ENCODE results near the gene C1RL.
"Not testable (repeated sequence)": the region's sequence is repeated elsewhere in the genome, so short reads cannot be mapped to it uniquely, and the experiment has no call there.

Gene C1RL

DNA sequence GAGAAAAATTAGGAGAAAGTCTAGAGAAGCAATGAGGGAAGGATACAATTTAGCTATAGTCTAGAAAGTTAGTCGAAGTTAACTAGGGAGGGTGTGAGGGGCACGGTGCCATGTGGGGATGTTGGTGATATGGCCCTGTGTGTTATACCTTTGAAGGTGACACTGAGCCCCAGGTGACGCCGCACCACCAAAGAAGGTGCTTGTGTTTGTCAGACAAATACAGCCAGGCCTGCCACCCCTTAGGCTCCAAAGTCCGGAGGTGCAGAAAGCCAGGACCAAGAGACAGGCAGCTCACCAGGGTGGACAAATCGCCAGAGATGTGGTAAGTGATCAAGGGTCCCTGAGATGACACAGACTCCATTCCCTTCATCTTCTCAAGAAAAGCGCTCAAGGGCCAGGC lies 47.4 kb downstream of the C1RL start:
- DNase-seq (ENCODE audit: low spot score): no peak

DNA sequence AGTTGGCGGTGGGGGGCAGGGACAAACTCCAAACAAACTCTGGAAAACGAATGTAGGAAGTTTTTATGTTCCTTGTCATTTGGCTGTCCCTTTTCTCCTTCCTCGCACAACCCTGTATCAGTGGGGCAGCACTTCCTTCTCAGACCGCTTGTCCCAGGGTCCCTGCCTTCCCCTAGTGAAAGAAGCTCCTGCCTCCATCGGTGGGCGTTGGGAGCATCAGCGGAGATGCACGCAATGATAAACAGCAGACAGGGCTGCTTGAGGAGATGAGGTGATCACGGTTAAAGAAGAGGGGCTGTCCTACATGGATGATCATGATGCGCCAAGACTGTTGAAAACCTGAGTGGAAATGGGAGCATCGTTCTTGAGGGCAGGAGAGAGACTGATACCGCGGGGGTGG lies 47.9 kb downstream of the C1RL start:
- no peak for DNase-seq (ENCODE audit: low spot score)

DNA sequence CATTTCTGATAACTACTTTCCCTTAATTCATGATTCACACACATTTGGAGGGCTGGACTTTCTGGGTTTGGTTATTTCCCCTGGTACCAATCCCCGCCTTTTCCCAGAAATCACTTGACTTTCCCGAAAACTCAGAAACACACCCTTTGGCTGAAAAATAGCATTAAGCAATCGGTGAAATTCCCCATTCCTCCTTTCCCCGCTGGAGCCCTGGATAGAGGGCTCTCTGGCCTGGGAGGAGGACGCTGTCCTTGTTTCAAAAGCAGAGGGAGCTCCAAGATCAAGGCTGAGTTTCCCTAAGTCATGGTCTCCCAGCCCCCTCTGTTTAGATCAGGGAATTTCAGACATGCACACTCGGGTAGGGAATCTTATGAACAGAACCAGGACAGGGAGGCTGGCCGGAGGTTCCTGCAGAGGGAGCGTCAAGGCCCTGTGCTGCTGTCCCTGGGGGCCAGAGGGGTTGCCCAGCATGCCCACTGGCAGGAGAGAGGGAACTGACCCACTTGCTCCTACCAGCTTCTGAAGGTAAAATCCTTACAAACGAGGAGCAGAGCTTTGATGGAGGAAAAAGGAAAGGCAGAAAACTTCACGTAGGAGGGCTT lies 48.6 kb downstream of the C1RL start, which contains the start of gene C1S:
Gene C1S (plus strand): TSS at position 366 of the 602 bp plus-strand sequence. CDS start 1,195 bp downstream, outside the sequence.
- no peak for DNase-seq (ENCODE audit: low spot score)

DNA sequence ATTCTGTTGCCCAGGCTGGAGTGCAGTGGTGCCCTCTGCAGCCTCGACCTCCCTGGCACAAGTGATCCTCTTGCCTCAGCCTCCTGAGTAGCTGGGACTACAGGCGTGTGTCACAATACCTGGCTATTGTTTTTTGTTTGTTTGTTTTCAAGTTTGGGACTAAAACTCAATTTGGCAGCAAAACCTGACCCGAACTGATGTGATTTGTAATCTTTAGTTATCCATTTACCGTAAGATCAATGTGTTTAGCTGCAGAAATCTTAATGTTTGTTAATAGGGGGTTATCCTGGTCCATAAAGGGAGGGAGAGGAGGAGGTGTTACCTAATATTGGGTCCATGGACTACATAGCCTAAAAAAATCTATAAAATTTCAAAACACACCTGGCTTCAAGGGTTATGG lies 49.2 kb downstream of the C1RL start:
- no peak for DNase-seq (ENCODE audit: low spot score)

DNA sequence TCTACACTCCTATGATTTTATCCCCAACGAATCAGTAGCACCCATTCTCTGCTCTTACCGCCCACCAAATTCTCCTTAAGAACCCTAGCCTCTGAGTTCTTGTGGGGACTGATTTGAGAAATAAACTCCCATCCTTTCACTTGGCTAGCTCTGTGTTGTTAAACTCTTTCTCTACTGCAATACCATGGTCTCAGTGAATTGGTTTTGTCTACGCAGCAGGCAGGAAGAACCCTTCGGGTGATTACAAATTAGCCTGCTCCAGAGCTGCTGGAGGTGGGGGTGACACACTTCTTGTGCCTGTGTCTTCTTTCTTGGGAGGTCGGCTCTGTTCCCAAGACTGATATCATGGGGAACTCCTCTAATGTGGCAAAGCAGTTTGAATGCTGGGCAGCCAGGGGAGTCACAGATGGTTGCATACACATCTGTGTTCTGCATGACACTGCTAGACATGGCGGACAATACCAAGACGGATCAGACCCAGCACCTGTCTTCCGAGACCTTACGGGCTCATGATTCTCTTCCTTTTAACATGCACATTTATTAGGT lies 50.1 kb downstream of the C1RL start:
- DNase-seq (ENCODE audit: low spot score): no peak

DNA sequence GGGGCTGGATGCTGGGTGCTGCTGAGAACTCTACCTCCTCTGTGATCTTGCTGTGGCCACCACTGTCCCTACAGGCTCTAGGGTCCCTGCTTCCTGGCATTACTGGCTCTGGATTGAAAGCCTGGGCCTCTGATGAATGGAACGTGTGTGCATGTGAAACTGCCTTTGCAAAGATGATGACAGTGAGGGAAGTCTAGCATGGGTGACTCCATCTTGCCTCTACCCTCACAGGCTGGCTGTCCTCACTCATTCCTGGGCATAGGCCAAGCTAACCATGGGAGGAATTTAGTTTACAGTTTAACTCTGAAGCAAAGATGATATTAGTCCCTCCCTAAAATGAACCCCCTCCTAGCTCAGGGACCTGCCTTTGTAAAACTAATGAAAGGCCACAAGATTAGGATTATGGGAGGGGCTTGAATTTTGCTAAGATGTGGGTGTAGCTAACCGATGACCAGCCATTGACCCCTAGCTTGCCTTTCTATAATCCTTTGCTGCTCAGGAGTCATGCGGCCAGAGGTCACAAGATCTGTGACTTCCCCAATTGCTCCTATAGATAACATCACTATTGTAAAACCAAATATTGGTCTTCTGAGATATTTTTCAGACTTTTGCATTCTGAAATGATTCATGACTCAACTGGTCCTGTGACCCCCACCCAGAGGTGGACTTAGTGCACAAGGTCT lies 50.7 kb downstream of the C1RL start:
- DNase-seq (ENCODE audit: low spot score): no peak

DNA sequence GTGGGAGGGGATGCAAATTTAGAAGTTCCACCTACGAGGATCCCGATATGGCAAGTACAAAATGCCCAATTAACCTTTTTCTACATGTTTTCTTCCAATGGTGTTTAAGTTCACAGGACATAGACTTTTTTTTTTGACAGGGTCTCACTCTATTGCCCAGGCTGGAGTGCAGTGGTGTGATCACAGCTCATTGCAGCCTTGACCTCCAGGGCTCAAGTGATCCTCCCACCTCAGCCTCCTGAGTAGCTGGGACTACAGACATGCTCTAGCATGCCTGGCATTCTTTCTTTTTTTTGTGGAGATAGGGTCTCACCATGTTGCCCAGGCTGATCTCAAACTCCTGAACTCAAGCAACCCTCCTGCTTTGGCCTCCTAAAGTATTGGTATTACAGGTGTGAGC lies 53.3 kb downstream of the C1RL start:
- not testable (repeated sequence) for DNase-seq (ENCODE audit: low spot score)

DNA sequence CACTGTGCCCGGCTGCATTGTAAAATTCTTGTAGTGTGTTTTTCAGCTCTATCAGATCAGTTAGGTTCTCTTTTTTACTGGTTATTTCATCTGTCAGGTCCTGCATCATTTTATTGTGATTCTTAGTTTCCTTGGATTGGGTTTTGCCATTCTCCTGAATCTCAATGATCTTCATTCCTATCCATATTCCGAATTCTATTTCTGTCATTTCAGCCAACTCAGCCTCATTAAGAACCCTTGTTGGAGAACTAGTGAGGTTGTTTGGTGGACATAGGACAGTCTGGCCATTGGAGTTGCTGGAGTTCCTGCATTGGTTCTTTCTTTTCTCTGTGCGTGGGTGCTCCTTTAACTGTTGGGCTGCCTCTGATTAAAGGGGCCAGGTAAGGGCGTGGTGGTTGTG lies 54.1 kb downstream of the C1RL start:
- DNase-seq (ENCODE audit: low spot score): no peak

DNA sequence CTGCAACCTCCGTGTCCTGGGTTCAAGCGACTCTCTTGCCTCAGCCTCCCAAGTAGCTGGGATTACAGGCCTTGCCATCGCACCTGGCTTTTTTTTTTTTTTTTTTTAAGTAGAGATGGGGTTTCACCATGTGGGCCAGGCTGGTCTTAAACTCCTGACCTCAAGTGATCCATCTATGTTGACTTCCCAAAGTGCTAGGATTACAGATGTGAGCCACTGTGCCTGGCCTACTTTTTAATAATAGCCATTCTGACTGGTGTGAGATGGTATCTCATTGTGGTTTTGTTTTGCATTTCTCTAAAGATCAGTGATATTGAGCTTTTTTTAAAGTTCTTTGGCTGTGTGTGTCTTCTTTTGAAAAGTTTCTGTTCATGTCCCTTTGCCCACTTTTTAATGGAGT lies 59.0 kb downstream of the C1RL start:
- not testable (repeated sequence) for DNase-seq (ENCODE audit: low spot score)

DNA sequence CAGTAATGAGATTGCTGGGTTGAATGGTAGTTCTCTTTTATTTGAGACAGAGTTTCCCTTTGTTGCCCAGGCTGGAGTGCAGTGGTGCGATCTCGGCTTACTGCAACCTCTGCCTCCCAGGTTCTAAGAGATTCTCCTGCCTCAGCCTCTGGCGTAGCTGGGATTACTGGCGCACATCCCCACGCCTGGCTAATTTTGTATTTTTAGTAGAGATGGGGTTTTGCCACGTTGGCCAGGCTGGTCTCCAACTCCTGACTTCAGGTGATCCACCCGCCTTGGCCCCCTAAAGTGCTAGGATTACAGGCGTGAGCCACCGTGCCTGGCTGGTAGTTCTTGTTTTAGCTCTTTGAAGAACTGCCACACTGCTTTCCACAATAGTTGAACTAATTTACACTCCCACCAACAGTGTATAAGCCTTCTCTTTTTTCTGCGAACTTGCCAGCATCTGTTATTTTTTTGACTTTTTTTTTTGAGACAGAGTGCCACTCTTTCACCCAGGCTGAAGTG lies 59.5 kb downstream of the C1RL start:
- DNase-seq (ENCODE audit: low spot score): not testable (repeated sequence)

DNA sequence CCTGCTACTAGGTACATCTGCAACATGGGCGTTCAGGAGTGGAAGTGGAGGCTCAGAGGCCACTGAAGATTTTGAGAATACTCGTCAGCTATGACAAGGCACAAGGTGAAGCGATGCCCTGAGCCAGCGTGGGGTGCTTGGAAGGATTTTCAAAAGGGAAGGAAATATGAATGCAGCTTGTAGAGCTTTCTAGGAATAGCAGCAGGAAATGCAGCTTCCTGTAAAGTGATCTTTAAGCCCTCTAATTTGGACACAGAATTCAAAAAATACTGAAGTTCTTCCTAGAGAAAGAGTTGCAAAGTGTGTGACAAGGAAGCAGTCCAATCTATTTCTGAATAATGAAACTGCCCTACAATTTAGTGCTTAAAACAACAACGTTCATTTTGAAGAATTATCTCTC lies 61.7 kb downstream of the C1RL start:
- no peak for DNase-seq (ENCODE audit: low spot score)

DNA sequence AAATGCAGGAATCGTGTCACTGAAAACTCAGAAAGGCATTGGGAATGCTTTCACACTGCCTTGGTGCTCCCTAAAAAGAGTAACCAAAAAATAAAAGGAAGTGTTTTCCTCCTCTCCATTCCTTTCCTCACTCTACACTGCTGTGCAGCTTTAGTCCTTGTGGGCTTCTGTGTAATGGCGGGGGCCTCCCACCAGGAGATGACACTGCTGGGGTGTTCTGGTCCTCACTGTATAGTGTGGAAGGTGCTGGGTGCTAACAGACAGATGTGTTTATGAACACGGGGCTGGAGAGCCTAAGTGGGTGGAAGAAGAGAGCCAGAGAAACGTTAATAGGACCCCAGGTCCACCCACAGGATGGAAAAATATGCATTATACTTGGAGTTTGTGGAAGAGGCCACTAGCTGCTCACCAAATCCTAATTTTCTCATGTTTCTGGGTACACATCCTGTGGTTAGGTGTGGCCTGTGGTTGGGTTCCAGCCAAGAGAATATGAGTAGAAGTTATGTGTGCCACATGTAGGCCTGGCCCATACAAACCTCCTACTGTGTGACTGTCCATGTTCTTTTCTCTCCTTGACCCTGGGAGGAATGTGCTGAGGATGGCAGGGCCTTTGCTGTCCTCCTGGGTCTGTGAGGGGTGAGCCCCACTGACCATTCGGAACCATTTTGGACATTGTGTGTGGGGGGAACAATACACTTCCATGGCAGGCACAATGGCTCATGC lies 62.5 kb downstream of the C1RL start:
- DNase-seq (ENCODE audit: low spot score): no peak

DNA sequence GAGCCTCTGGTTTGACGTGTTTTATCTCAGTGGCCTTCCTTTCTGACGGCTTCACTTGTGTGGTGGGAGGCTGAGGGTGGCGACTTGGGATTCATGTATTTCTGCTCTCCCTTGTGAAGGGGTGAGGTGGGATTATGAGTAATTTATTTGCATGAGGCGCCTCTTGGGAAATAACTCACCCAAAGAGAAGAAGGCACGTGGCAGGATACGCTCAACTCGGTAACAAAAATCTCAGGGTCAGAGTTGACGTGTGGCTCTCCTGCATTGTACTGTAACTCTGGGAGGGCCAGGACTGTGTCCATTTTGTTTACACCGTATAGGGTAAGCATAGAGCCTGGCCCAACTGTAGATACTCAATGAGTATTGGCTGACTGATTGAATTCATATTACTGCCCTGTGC lies 63.1 kb downstream of the C1RL start:
- no peak for DNase-seq (ENCODE audit: low spot score)

Measured in germinal center (tissue), 1 donor.